OCI-LY1 (cell line): ENCODE measurements around the gene IQSEC1.

Experiments used
- EZH2 ChIP-seq: fragments of 200-600 bp; sonication (generic), shearing (Covaris generic); IDR thresholded peaks from 2 replicates; pipeline ENCODE4 v1.8.0; 2017; ENCODE audit warnings: borderline replicate concordance, mixed run types, mild to moderate bottlenecking, antibody characterized with exemption, low read length, moderate library complexity, mixed read lengths
- TF ChIP-seq, protein P1 (sequence below): fragments of 200-600 bp; sonication (generic), shearing (Covaris generic); IDR thresholded peaks from 2 replicates; pipeline ENCODE4 v1.5.1; 2017; ENCODE audit warnings: mild to moderate bottlenecking, antibody characterized with exemption, low read length, moderate library complexity, mixed read lengths

DNA sequence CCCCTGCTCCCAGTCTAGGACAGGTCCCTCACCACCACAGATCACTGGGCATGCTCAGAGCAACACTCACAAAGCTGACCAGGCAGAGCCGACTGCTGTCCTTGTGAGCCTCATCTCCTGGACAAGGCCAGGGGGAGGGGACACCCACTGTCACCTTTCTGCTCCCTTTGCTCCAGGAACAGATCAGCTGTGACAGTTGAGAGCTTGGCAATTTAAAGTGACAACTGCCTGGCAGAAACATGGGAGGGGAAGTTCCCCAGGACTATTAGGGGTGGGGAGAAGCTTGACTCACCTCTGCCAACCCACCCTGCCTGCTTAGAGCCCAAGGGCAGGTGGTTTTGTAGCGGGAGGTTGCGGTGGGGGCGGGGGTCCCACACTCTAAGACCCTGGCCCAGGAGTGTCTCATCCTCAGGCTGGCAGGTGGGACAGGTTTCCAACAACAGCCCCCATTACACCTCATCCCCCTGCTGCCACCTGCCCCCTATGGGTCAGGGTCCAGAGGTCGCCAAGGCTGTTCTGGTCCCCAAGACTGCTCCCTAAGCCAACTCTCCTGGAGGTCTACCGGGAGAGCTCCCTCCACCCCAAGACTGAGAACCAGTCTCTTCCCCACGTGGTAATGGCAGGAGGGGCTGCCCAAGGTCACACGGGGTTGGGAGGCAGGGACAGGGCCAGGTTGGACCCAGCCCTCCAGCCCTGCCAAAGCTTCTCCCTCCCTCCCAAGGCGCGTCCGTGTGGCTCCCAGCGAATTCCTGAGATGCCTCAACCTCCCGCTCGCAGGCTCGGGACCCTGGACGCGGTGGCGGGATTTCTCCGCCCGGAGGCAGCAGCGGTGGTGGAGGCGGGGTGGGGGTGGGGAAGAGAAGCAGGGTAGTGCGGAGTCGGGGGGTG lies 80.4 kb downstream of the IQSEC1 start:
- TF ChIP-seq, protein P1, sequence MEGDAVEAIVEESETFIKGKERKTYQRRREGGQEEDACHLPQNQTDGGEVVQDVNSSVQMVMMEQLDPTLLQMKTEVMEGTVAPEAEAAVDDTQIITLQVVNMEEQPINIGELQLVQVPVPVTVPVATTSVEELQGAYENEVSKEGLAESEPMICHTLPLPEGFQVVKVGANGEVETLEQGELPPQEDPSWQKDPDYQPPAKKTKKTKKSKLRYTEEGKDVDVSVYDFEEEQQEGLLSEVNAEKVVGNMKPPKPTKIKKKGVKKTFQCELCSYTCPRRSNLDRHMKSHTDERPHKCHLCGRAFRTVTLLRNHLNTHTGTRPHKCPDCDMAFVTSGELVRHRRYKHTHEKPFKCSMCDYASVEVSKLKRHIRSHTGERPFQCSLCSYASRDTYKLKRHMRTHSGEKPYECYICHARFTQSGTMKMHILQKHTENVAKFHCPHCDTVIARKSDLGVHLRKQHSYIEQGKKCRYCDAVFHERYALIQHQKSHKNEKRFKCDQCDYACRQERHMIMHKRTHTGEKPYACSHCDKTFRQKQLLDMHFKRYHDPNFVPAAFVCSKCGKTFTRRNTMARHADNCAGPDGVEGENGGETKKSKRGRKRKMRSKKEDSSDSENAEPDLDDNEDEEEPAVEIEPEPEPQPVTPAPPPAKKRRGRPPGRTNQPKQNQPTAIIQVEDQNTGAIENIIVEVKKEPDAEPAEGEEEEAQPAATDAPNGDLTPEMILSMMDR = no peak
- TF ChIP-seq EZH2 = no peak
